Stomach (tissue), 9 donors: ENCODE results near the gene DOCK1. TPM values are rescaled to one million over a fixed set of nuclear protein-coding genes. Genes with fewer than 3 reads are reported as not detected.

Experiments used
- DNase-seq, 2 donors: peaks; one replicate each; pipeline versions ENCODE4 v3.0.0 to v3.0.0-alpha.2; 2013 to 2019
- H3K27ac ChIP-seq, 5 donors: fragments of 200-600 bp in 4 of 5; sonication (generic) in 4 of 5; one replicate each; pipeline ENCODE4 v1.5.1; 2013 to 2019; ENCODE audit warnings: mild to moderate bottlenecking in 1 of 5, moderate library complexity in 1 of 5
- H3K27me3 ChIP-seq, 3 donors: fragments of 200-600 bp; sonication (generic); one replicate each; pipeline ENCODE4 v1.5.1; 2017 to 2019; ENCODE audit warnings: mixed run types in 1 of 3
- H3K36me3 ChIP-seq, 4 donors: fragments of 200-600 bp; sonication (generic); 1 replicate in 3 of 4; 2 replicates in 1 of 4; pipeline ENCODE4 v1.5.1; 2016 to 2019
- H3K4me1 ChIP-seq, 4 donors: fragments of 200-600 bp; sonication (generic); one replicate each; pipeline ENCODE4 v1.5.1; 2016 to 2019
- H3K4me3 ChIP-seq, 4 donors: fragments of 200-600 bp; sonication (generic) in 3 of 4; one replicate each; pipeline ENCODE4 v1.5.1; 2016 to 2019; ENCODE audit warnings: mild to moderate bottlenecking in 1 of 4
- H3K9me3 ChIP-seq, 4 donors: fragments of 200-600 bp; sonication (generic); one replicate each; pipeline ENCODE4 v1.5.1; 2016 to 2019
- EP300 ChIP-seq: sonication (generic); formaldehyde crosslinking; IDR thresholded peaks from one replicate; pipeline ENCODE4 v1.6.1; 2017; ENCODE audit warnings: antibody characterized with exemption
- POLR2A ChIP-seq, 4 donors: fragments of 450-650 bp; IDR thresholded peaks; one replicate each; pipeline ENCODE4 v1.6.1; 2016; ENCODE audit warnings: antibody characterized with exemption in 4 of 4, control low read depth in 2 of 4, mild to moderate bottlenecking in 1 of 4, moderate library complexity in 1 of 4
- POLR2AphosphoS5 ChIP-seq, 3 donors: sonication (generic); formaldehyde crosslinking; IDR thresholded peaks; one replicate each; pipeline ENCODE4 v1.6.1; 2016; ENCODE audit warnings: antibody characterized with exemption in 3 of 3
- WGBS, 5 donors: extraction: QIAGEN DNeasy Blood & Tissue Kit in 3 of 5; methylation state at CpG; one replicate each; pipeline versions ENCODE4 v1.1.5 to v1.1.7; 2013 to 2018; 5-methylcytosine and 5-hydroxymethylcytosine counted together
- intact Hi-C: fragments of 100-400 bp; cut with DNase I; formaldehyde crosslinking; loops from one replicate; pipeline ENCODE4 v1.15.1; 2023; ENCODE audit warnings: low total_unique reads
- polyA plus RNA-seq, 3 donors: library from polyadenylated mRNA; stranded (reverse); fragments of 200-250 nt; gene quantifications; one replicate each; pipeline ENCODE4 v1.2.3, GENCODE V29; 2013
- total RNA-seq, 5 donors: library from RNA; depleted of rRNA; stranded (reverse); fragments of >200 nt; gene quantifications; one replicate each; pipeline versions ENCODE4 v1.1.0 to v1.2.3, GENCODE V29; 2014 to 2016
- TF ChIP-seq, protein P1 (sequence below), 7 experiments: fragments of 450-650 bp in 4 of 7; fragments of 200-600 bp in 3 of 7; sonication (generic) in 3 of 7; IDR thresholded peaks; one replicate each; pipeline ENCODE4 v1.5.1; 2016 to 2019; ENCODE audit warnings: antibody characterized with exemption in 7 of 7, control low read depth in 2 of 7, mild to moderate bottlenecking in 1 of 7
- donor health status: healthy with polysubstance abuse.
- donor health status: Bipolar disorder and iron deficiency.
- donor health status: healthy.

DOCK1 gene
- total and polyA plus RNA-seq, 8 donors = 8.4 to 114 (median 35.0) TPM

DNA sequence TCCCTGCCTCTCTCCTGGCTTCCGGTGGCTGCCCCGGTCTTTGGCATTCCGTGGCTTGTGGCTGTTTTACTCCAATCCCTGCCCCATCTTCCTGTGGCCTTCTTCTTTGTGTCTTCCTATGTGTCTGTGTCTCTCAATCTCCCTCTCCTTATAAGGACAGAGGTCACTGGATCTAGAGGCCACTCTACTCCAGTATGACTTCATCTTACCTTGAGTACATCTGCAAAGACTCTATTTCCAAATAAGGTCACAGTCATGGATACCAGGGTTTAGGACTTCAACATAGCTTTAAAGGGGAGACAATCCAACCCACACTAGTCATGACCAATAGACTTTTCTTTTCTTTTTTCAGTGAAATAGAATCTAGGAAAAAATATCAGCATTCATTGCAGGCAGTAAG, 444.5 kb downstream of the DOCK1 start:
- peaks cover 4 to 28% (median 23%) of the 10 kb centered on the region in 4 donors for H3K36me3 ChIP-seq
- H3K4me1 ChIP-seq = no peaks in the 10 kb centered on the region
- 92 to 100% (median 97%) methylated on average over 3 of the region's 3 CpGs for WGBS, 5 donors
- no peak overlapping the region for H3K27ac ChIP-seq
- TF ChIP-seq, protein P1, sequence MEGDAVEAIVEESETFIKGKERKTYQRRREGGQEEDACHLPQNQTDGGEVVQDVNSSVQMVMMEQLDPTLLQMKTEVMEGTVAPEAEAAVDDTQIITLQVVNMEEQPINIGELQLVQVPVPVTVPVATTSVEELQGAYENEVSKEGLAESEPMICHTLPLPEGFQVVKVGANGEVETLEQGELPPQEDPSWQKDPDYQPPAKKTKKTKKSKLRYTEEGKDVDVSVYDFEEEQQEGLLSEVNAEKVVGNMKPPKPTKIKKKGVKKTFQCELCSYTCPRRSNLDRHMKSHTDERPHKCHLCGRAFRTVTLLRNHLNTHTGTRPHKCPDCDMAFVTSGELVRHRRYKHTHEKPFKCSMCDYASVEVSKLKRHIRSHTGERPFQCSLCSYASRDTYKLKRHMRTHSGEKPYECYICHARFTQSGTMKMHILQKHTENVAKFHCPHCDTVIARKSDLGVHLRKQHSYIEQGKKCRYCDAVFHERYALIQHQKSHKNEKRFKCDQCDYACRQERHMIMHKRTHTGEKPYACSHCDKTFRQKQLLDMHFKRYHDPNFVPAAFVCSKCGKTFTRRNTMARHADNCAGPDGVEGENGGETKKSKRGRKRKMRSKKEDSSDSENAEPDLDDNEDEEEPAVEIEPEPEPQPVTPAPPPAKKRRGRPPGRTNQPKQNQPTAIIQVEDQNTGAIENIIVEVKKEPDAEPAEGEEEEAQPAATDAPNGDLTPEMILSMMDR (IDR thresholded peaks at IDR 0.05) = no peak
- no peak for TF ChIP-seq POLR2A (IDR thresholded peaks at IDR 0.05)
- TF ChIP-seq POLR2AphosphoS5 (IDR thresholded peaks at IDR 0.05) = no peak
- TF ChIP-seq EP300 = no peak
- DNase-seq = no peak
- no peak overlapping the region for H3K4me3 ChIP-seq
- no peaks in the 10 kb centered on the region for H3K27me3 ChIP-seq
- intact Hi-C loops = no loop called here
- H3K9me3 ChIP-seq = no peaks in the 10 kb centered on the region

DNA sequence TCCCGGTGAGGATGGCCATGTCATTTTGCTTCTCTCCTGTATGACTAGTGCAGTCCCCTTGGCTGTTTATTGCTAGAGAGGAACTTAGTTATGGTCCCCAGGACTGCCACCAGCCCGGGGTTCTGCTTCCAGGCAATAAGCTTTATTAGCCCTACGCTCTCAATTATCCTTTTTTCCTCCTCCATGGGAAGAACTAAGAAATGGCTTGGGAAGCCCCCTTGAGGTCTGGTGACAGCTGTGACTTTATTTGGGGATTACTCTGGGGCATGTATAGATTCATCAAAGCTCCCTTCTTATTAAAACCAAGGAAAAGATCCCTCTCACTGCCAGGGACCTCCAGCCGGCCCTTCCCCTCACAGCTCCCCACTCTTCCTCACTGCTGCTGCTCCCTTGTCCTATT, 446.3 kb downstream of the DOCK1 start:
- Histone ChIP-seq H3K9me3 (no peaks in the 10 kb centered on the region), H3K27me3 (no peaks in the 10 kb centered on the region), H3K27ac (no peak overlapping the region), H3K36me3 (peaks cover 0 to 27% (median 19%) of the 10 kb centered on the region in 4 donors), H3K4me3 (no peak overlapping the region), H3K4me1 (no peaks in the 10 kb centered on the region)
- no peak for DNase-seq
- intact Hi-C loops = no loop called here
- WGBS, 5 donors = 89 to 95% (median 93%) methylated on average over 4 of the region's 4 CpGs
- TF ChIP-seq POLR2A (IDR thresholded peaks at IDR 0.05) (no peak), POLR2AphosphoS5 (IDR thresholded peaks at IDR 0.05) (no peak), EP300 (no peak)
- TF ChIP-seq, protein P1 (IDR thresholded peaks at IDR 0.05) = no peak

DNA sequence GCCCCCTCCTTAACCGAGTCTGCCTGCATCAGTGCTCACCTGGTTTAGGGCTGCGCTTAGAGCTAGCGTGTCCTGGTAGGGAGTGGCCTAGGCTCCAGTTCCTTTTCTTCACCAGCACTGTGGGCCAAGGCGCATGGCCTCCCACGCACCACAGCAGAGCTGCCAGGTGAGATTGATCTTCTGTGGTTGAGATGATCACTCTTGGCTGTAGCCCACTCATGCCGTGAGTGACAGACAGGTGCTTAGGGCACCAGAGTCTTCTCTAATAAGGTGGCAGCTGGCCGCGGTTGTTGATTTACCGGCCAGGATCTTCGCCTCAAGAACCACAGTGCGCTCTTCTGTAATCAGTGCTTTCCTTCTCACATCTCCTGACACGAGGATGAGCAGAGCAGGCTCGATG, 448.3 kb downstream of the DOCK1 start:
- peaks cover 0 to 32% (median 20%) of the 10 kb centered on the region in 4 donors for H3K36me3 ChIP-seq
- no peak for DNase-seq
- TF ChIP-seq EP300 = no peak
- TF ChIP-seq POLR2AphosphoS5 (IDR thresholded peaks at IDR 0.05) = no peak
- TF ChIP-seq, protein P1 (IDR thresholded peaks at IDR 0.05) = no peak
- TF ChIP-seq POLR2A (IDR thresholded peaks at IDR 0.05) = no peak
- H3K27ac ChIP-seq = no peak overlapping the region
- H3K9me3 ChIP-seq = no peaks in the 10 kb centered on the region
- intact Hi-C loops = no loop called here
- no peak overlapping the region for H3K4me3 ChIP-seq
- WGBS, 5 donors = 87 to 90% (median 90%) methylated on average over 13 of the region's 13 CpGs
- peaks cover 0 to 3% (median 0%) of the 10 kb centered on the region in 4 donors for H3K4me1 ChIP-seq
- no peaks in the 10 kb centered on the region for H3K27me3 ChIP-seq

DNA sequence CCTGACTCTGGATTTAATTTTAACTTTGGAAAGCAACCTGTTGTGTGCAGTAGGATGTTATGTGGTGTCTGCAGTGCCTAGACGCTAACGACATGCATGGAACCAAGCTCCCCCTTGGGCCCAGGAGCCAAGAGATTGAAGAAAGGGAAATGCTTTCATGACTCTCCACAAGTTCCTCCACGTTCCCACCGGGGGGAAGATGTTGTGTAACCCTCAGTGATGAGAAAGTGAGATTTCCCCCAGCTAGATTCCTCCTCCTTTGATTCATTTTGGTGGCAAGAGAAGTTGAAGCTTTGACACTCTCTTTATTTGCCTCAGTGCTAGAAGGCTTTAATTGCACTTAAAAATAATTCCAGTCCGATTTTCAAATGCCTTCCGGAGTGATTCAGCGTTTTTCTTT, 449.0 kb downstream of the DOCK1 start:
- H3K9me3 ChIP-seq = no peaks in the 10 kb centered on the region
- no peak for DNase-seq
- intact Hi-C loops = no loop called here
- no peaks in the 10 kb centered on the region for H3K27me3 ChIP-seq
- peaks cover 0 to 32% (median 20%) of the 10 kb centered on the region in 4 donors for H3K36me3 ChIP-seq
- no peak overlapping the region for H3K27ac ChIP-seq
- no peak for TF ChIP-seq POLR2A (IDR thresholded peaks at IDR 0.05)
- TF ChIP-seq POLR2AphosphoS5 (IDR thresholded peaks at IDR 0.05) = no peak
- TF ChIP-seq, protein P1 (IDR thresholded peaks at IDR 0.05) = no peak
- no peak for TF ChIP-seq EP300
- H3K4me3 ChIP-seq = no peak overlapping the region
- 70 to 91% (median 82%) methylated on average over 7 of the region's 7 CpGs for WGBS, 5 donors
- H3K4me1 ChIP-seq = peaks cover 0 to 3% (median 0%) of the 10 kb centered on the region in 4 donors
